NCI-H748 treated with DMSO at 0.1 percent for 48 hours (cell line): ENCODE measurements around the gene DNAH8.
"Not testable (repeated sequence)": the region's sequence is repeated elsewhere in the genome, so short reads cannot be mapped to it uniquely, and the experiment has no call there.

Source experiments
- DNase-seq: peaks from one replicate; lab custom pipeline; 2025; lab: John Stamatoyannopoulos, UW

The DNAH8 gene

DNA sequence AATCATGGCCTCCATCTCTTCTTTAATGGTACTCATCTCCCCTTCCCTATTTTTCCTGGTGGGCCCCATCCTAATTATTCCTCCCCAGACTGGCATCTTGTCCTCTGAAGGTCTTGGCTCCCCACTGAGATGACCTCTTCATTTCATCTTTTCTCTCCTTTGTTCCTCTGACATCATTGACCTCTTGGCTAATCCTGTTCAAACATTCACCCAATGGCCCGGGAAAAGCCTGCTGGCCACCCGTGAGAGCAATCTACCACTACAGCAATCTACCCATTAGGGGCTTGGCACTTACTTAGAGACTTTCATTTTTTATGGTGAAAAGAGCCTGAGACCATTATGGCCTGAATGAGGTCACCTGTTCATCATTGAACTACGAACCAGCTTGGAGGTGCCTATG is 130.8 kb downstream of the DNAH8 start:
- no peak for DNase-seq

DNA sequence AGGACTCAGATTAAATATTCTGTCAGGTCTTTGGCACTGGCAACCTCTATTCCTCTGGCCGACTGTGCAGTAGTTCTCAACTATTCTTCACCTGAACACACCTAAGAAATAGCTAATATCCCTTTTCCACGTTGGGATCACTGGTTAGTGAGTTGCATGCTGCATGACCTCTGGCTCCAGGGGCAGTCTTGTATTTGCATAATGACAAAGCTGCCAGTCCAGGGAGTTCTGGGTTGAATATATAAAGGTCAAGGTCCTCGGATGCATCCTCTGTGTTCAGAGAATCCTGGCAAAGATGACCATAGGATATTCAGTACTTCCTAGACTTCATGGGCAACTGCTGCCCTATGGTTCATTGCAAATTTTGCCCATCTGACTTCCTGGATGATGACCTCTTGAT is 131.2 kb downstream of the DNAH8 start:
- DNase-seq = no peak

DNA sequence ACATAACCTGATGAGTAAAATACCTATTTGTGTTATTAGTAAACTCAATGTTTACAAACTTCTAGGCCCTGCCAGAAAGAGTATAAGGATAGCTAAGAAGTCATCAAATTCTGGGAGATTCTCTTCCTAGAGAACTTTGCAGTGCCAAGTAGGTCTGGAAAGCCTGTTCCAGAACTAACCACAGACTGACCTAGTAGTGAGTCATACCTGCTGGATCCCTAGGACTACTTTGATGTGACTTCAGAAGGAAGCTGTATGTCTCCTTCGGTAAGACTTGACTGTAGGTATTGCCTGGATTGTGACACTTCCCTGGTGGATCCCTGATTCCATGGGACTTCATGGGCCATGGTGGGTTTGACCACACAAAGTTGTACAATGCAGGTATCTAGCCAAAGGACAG is 131.7 kb downstream of the DNAH8 start:
- no peak for DNase-seq

GRCh38 chr6:38847497-38847896 is 132.4 kb downstream of the DNAH8 start:
- no peak for DNase-seq

DNA sequence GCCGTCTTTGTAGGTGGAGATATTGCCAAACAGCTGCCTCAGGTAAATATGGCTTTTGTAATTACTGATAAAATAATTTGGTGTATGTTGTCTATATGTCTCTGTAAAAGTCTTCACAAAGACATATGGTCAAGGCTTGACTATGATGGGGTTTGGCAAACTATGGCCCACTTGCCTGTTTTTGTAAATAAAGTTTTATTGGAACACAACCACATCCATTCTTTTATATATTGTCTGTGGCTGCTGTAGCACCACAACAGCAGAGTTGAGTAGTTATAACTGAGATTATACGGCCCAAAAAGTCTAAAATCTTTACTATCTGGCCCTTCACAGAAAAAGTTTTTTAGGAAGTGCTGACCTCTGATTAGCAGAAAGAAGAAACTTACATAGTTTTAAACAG is 133.6 kb downstream of the DNAH8 start:
- no peak for DNase-seq

DNA sequence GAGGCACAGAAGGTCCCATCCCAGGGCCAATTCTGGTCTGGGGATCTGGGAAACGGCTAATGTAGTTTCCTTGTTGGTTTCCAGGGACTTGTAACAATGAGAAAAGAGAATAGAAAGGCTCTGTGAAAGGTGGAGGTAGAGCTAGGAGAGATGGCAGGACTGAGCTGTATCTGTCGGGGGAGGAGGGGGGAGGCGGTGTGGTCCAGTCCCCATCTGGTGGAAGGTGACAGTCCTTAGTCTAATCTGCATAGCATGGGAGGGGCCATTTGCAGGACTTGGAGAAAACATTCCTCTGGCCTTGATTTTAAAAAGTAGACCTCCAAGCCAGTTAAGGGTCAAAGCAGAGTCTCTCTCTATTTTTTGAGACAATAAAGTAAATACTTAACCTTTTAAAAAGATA is 137.1 kb downstream of the DNAH8 start:
- DNase-seq = no peak

DNA sequence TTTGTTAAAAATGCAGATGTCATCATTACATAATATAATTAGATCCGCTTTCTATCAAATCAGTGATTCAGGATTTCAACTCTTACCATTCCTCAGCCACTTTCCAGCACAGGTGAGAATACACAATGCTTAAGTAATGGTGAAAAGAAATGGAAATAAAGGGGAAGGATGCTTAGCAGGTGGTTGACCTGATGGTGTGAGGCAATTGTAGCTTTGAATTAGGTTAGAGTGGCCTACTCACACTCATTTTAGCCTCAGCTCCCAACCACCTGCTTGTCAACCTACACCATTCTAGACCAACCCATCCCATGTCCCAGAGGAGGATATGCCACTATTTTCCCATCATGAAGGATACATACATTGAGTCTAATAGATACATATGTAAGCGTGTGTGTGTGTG is 138.1 kb downstream of the DNAH8 start:
- DNase-seq = no peak

DNA sequence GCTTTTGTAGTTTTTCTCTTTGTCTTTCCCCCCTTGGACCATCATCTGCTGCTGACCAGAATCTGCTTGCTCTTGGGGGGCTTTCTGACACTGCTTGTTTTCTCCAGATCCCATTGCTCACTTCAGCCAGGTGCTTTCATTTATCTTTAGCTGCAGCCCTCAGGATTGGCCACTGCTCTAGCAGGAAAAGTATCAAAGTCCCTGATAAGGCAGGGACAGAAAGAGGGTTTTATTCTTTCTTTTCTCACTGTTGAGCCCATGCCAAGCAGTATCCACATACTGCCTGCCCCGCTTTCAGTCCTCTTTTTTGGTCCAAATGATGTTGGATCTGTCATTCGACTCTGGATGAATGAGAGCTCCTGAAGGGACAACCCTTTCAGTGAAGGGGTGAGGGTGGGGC is 141.4 kb downstream of the DNAH8 start:
- no peak for DNase-seq

DNA sequence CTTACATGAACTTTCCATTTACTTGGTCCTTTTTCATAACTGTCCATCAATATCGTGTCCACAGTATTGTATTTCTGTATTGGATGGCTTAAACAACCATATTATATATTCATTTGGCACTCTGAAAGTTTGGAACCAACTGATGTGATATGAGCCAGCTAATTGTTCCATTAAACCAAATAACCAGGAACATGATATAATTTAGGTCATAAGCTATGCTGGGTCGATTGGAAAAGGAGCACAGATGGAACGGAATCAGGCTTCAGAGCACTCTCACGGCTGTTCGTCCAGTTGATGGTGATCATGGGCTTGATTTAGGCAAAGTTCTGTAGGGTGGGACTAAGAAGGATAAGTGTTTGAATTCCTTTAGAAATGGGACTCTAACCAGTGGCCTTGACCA is 142.7 kb downstream of the DNAH8 start:
- DNase-seq = no peak

GRCh38 chr6:38860041-38860440 is 144.9 kb downstream of the DNAH8 start:
- DNase-seq = no peak

GRCh38 chr6:38861926-38862401 is 146.9 kb downstream of the DNAH8 start:
- DNase-seq = no peak

GRCh38 chr6:38865521-38866174 is 150.5 kb downstream of the DNAH8 start:
- DNase-seq = no peak

DNA sequence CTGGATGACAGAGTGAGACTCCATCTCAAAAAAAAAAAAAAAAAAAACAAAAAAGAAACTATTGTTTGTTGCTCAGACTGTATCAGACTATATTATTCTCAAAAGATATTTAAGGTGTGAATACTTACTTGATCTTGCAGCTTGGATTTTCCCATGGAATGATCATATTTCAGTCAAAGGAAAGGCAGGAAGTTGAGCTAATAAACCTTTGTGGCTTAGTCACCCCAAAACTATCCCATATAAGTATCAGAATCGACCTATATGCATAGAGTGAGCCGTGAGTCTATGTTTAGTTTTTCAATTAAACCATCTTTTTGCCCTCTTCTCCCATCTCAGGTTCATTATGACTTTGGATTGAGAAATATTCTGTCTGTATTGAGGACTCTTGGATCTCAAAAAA is 152.6 kb downstream of the DNAH8 start:
- no peak for DNase-seq

- peak; percentile 29 for DNase-seq
These were observed 156.8 kb downstream of the DNAH8 start for GRCh38 chr6:38871741-38872568.

- DNase-seq = no peak
These were observed 157.9 kb downstream of the DNAH8 start for GRCh38 chr6:38873001-38873400.

- DNase-seq = not testable (repeated sequence)
These were observed 158.7 kb downstream of the DNAH8 start for GRCh38 chr6:38873816-38874215.

DNA sequence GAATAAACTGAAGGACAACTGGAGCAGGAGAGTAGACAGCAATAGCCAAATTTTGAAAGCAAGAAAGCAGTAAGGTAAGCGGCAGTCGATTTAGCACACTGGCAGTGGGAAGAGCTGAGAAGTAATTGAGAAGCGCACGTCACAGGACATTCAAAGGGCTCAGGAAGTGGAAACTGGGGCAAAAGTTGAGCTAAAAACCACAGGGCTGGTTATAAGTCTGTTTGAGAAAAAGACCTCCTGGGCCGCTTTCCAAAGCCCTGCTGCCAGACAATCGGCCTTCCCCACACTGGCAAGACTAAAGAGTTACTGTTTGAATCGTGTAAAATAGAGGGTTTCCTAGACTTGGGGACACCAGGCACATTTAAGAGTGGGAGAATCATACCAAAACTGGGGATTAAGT is 161.4 kb downstream of the DNAH8 start:
- DNase-seq = no peak

- no peak for DNase-seq
These were observed 162.6 kb downstream of the DNAH8 start for GRCh38 chr6:38877721-38878120.

- no peak for DNase-seq
These were observed 167.0 kb downstream of the DNAH8 start for GRCh38 chr6:38882157-38882556.

DNA sequence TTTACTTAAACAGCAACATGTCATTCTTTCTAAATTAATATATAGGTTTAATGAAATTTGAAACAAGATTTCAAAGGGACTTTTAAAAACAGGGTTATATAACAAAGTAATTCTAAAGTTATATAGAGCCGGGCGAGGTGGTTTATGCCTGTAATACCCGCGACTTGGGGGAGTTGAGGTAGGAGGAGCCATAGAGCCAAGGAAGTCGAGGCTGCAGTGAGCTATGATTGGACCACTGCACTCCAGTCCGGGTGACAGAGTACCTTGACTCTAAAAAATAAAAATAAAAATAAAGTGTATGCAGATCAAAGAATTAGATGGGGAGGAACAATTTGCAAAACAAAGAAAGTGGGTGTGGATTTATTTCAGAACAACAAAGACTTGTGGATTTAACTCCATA is 182.4 kb downstream of the DNAH8 start:
- no peak for DNase-seq

GRCh38 chr6:38901802-38902522 is 186.9 kb downstream of the DNAH8 start:
- no peak for DNase-seq

- no peak for DNase-seq
These were observed 191.5 kb downstream of the DNAH8 start for GRCh38 chr6:38906582-38906981.

DNA sequence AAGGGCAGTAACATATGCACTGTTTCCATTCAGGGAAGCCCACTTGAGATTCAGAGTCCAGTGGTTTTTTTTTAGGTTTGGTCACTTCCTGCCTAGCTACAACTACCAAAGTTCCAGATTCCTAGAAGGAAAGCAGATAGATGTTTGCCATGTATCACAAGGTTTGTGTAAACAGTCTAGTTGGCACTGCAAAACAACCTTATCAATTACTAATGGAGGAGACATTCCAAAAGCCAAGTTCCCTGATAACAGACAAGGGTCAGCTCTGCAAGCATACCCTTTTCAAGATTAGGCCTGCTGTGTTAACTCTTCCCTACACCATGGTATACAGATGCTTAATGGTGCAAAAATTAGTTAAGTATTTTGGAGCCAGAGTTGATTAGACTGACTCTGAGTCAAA is 192.2 kb downstream of the DNAH8 start:
- DNase-seq = no peak
